Muscle layer of duodenum (tissue), 2 donors: ENCODE results near the gene C16orf95.

ENCODE experiments used
- H3K27ac ChIP-seq: one replicate; pipeline ENCODE4 v1.7.0; 2013; ENCODE audit warnings: mild to moderate bottlenecking, low read length
- H3K27me3 ChIP-seq: one replicate; pipeline ENCODE4 v1.7.0; 2013; ENCODE audit warnings: low read depth, mild to moderate bottlenecking, control low read depth, low read length
- H3K36me3 ChIP-seq, 2 donors: one replicate each; pipeline ENCODE4 v1.7.0; 2013; ENCODE audit warnings: low read length in 2 of 2, control low read depth in 1 of 2, mild to moderate bottlenecking in 1 of 2; ENCODE audit not compliant: insufficient read depth in 2 of 2, control insufficient read depth in 1 of 2
- H3K4me1 ChIP-seq, 2 donors: one replicate each; pipeline ENCODE4 v1.7.0; 2013; ENCODE audit warnings: low read length in 2 of 2, mild to moderate bottlenecking in 2 of 2, control low read depth in 1 of 2, moderate library complexity in 1 of 2; ENCODE audit not compliant: insufficient read depth in 2 of 2, control insufficient read depth in 1 of 2
- H3K4me3 ChIP-seq, 2 donors: one replicate each; pipeline ENCODE4 v1.7.0; 2013; ENCODE audit warnings: low read length in 2 of 2, low read depth in 1 of 2, mild to moderate bottlenecking in 1 of 2
- H3K9me3 ChIP-seq, 2 donors: one replicate each; pipeline ENCODE4 v1.7.0; 2013; ENCODE audit warnings: low read length in 2 of 2, control low read depth in 1 of 2, mild to moderate bottlenecking in 1 of 2; ENCODE audit not compliant: control insufficient read depth in 1 of 2
- donor health status: healthy.

C16orf95 gene

GRCh38 chr16:87337262-87337771 lies 20.1 kb upstream of the C16orf95 start:
- H3K36me3 ChIP-seq = peaks cover 22 to 60% of the 10 kb centered on the region in 2 donors
- no peak overlapping the region for H3K4me3 ChIP-seq
- no peak overlapping the region for H3K27ac ChIP-seq
- H3K9me3 ChIP-seq = no peaks in the 10 kb centered on the region
- H3K4me1 ChIP-seq = peaks cover 0 to 5% of the 10 kb centered on the region in 2 donors
- no peaks in the 10 kb centered on the region for H3K27me3 ChIP-seq

- H3K27me3 ChIP-seq = no peaks in the 10 kb centered on the region
- H3K9me3 ChIP-seq = no peaks in the 10 kb centered on the region
- no peak overlapping the region for H3K4me3 ChIP-seq
- H3K36me3 ChIP-seq = peaks cover 19 to 54% of the 10 kb centered on the region in 2 donors
- peaks cover 0 to 10% of the 10 kb centered on the region in 2 donors for H3K4me1 ChIP-seq
- H3K27ac ChIP-seq = no peak overlapping the region
Measured at GRCh38 chr16:87336434-87337240, 19.4 kb upstream of the C16orf95 start.

GRCh38 chr16:87335625-87336433 lies 18.6 kb upstream of the C16orf95 start:
- Histone ChIP-seq H3K9me3 (no peaks in the 10 kb centered on the region), H3K36me3 (peaks cover 20 to 57% of the 10 kb centered on the region in 2 donors), H3K27ac (no peak overlapping the region), H3K27me3 (no peaks in the 10 kb centered on the region), H3K4me1 (peaks cover 0 to 10% of the 10 kb centered on the region in 2 donors), H3K4me3 (no peak overlapping the region)

GRCh38 chr16:87334651-87335624 lies 17.7 kb upstream of the C16orf95 start:
- Histone ChIP-seq H3K27ac (no peak overlapping the region), H3K27me3 (no peaks in the 10 kb centered on the region), H3K4me1 (peaks cover 0 to 10% of the 10 kb centered on the region in 2 donors), H3K4me3 (no peak overlapping the region), H3K36me3 (peaks cover 29 to 66% of the 10 kb centered on the region in 2 donors), H3K9me3 (no peaks in the 10 kb centered on the region)

GRCh38 chr16:87333581-87334331 lies 16.6 kb upstream of the C16orf95 start:
- peaks cover 0 to 10% of the 10 kb centered on the region in 2 donors for H3K4me1 ChIP-seq
- no peak overlapping the region for H3K27ac ChIP-seq
- H3K36me3 ChIP-seq = peaks cover 39 to 67% of the 10 kb centered on the region in 2 donors

GRCh38 chr16:87333101-87333500 lies 15.9 kb upstream of the C16orf95 start:
- no peaks in the 10 kb centered on the region for H3K9me3 ChIP-seq
- peaks cover 39 to 67% of the 10 kb centered on the region in 2 donors for H3K36me3 ChIP-seq
- H3K4me3 ChIP-seq = no peak overlapping the region
- no peak overlapping the region for H3K27ac ChIP-seq
- no peaks in the 10 kb centered on the region for H3K27me3 ChIP-seq
- peaks cover 0 to 10% of the 10 kb centered on the region in 2 donors for H3K4me1 ChIP-seq

More at GRCh38 chr16:87333581-87334331, 16.6 kb upstream of the C16orf95 start:
- Histone ChIP-seq H3K27me3 (no peaks in the 10 kb centered on the region), H3K9me3 (no peaks in the 10 kb centered on the region), H3K4me3 (no peak overlapping the region)

- H3K9me3 ChIP-seq = no peaks in the 10 kb centered on the region
- no peaks in the 10 kb centered on the region for H3K27me3 ChIP-seq
- H3K36me3 ChIP-seq = peaks cover 43 to 70% of the 10 kb centered on the region in 2 donors
- no peak overlapping the region for H3K27ac ChIP-seq
- H3K4me3 ChIP-seq = no peak overlapping the region
- H3K4me1 ChIP-seq = peaks cover 0 to 10% of the 10 kb centered on the region in 2 donors
Measured at GRCh38 chr16:87332150-87332549, 15.0 kb upstream of the C16orf95 start.

- H3K9me3 ChIP-seq = no peaks in the 10 kb centered on the region
- no peaks in the 10 kb centered on the region for H3K27me3 ChIP-seq
- no peak overlapping the region for H3K27ac ChIP-seq
- H3K36me3 ChIP-seq = peaks cover 43 to 67% of the 10 kb centered on the region in 2 donors
- peaks cover 0 to 10% of the 10 kb centered on the region in 2 donors for H3K4me1 ChIP-seq
- no peak overlapping the region for H3K4me3 ChIP-seq
Measured at GRCh38 chr16:87331241-87331801, 14.1 kb upstream of the C16orf95 start.

- Histone ChIP-seq H3K36me3 (peaks cover 38 to 60% of the 10 kb centered on the region in 2 donors), H3K4me1 (peaks cover 0 to 10% of the 10 kb centered on the region in 2 donors)
Measured at GRCh38 chr16:87330646-87331045, 13.5 kb upstream of the C16orf95 start.

GRCh38 chr16:87330257-87330624 lies 13.0 kb upstream of the C16orf95 start:
- H3K27ac ChIP-seq = no peak overlapping the region
- H3K27me3 ChIP-seq = no peaks in the 10 kb centered on the region
- H3K4me1 ChIP-seq = peaks cover 0 to 10% of the 10 kb centered on the region in 2 donors
- no peaks in the 10 kb centered on the region for H3K9me3 ChIP-seq
- H3K4me3 ChIP-seq = no peak overlapping the region
- H3K36me3 ChIP-seq = peaks cover 35 to 56% of the 10 kb centered on the region in 2 donors

More at GRCh38 chr16:87330646-87331045, 13.5 kb upstream of the C16orf95 start:
- H3K9me3 ChIP-seq = no peaks in the 10 kb centered on the region
- H3K27me3 ChIP-seq = no peaks in the 10 kb centered on the region
- H3K4me3 ChIP-seq = no peak overlapping the region
- no peak overlapping the region for H3K27ac ChIP-seq
